ENCODE measurements around the gene MARCHF6. TPM values are rescaled to one million over a fixed set of nuclear protein-coding genes. Genes with fewer than 3 reads are reported as not detected.
A peak's percentile ranks its signal among the peaks of the same experiment; 100 is the strongest.

MARCHF6 gene
- 46.0 and 134 TPM in 2 replicates for total RNA-seq

GRCh38 chr5:10353241-10354047 is at the start of gene MARCHF6:
TSS of gene MARCHF6 (plus strand) at chr5:10353695. CDS start at chr5:10353899, 204 bp downstream.
- DNase-seq (ENCODE audit: low read depth), result peak; percentile 60

- no peak for DNase-seq (ENCODE audit: low read depth)
Measured at GRCh38 chr5:10303699-10304170, 49.8 kb upstream of the MARCHF6 start.

- no peak for DNase-seq (ENCODE audit: low read depth)
Measured at GRCh38 chr5:10304932-10305331, 48.6 kb upstream of the MARCHF6 start.

- DNase-seq (ENCODE audit: low read depth), result no peak
Measured at GRCh38 chr5:10306114-10306513, 47.4 kb upstream of the MARCHF6 start.

- no peak for DNase-seq (ENCODE audit: low read depth)
Measured at GRCh38 chr5:10306806-10307205, 46.7 kb upstream of the MARCHF6 start.

- DNase-seq (ENCODE audit: low read depth), result no peak
Measured at GRCh38 chr5:10307206-10308148, 46.0 kb upstream of the MARCHF6 start, which contains the start of gene CMBL. TSS of gene CMBL (minus strand) at chr5:10307902. CDS start at chr5:10290762, 17,140 bp downstream.

- no peak for DNase-seq (ENCODE audit: low read depth)
Measured at GRCh38 chr5:10308844-10309243, 44.7 kb upstream of the MARCHF6 start.

- DNase-seq (ENCODE audit: low read depth), result peak; percentile 86
Measured at GRCh38 chr5:10310066-10310779, 43.3 kb upstream of the MARCHF6 start.

- DNase-seq (ENCODE audit: low read depth), result peak; percentile 54
Measured at GRCh38 chr5:10310835-10311570, 42.5 kb upstream of the MARCHF6 start.

- no peak for DNase-seq (ENCODE audit: low read depth)
Measured at GRCh38 chr5:10311595-10312425, 41.7 kb upstream of the MARCHF6 start.

GRCh38 chr5:10315201-10315600 is 38.3 kb upstream of the MARCHF6 start:
- DNase-seq (ENCODE audit: low read depth), result no peak

- no peak for DNase-seq (ENCODE audit: low read depth)
Measured at GRCh38 chr5:10315824-10316509, 37.5 kb upstream of the MARCHF6 start.

- peak; percentile 92 for DNase-seq (ENCODE audit: low read depth)
Measured at GRCh38 chr5:10317825-10318682, 35.4 kb upstream of the MARCHF6 start.

GRCh38 chr5:10319202-10319851 is 34.2 kb upstream of the MARCHF6 start:
- no peak for DNase-seq (ENCODE audit: low read depth)

- no peak for DNase-seq (ENCODE audit: low read depth)
Measured at GRCh38 chr5:10320793-10321192, 32.7 kb upstream of the MARCHF6 start.

GRCh38 chr5:10321882-10322281 is 31.6 kb upstream of the MARCHF6 start:
- DNase-seq (ENCODE audit: low read depth), result no peak

GRCh38 chr5:10323588-10324488 is 29.7 kb upstream of the MARCHF6 start:
- DNase-seq (ENCODE audit: low read depth), result peak; percentile 75
